Measurements from ENCODE around the gene BRINP3.

BRINP3 gene

GRCh38 chr1:190312763-190313162 is 164.9 kb downstream of the BRINP3 start:
- DNase-seq: no peak

GRCh38 chr1:190303501-190303900 is 174.2 kb downstream of the BRINP3 start:
- no peak for DNase-seq

GRCh38 chr1:190296453-190296852 is 181.2 kb downstream of the BRINP3 start:
- no peak for DNase-seq

- DNase-seq: no peak
These were observed 187.8 kb downstream of the BRINP3 start for GRCh38 chr1:190289897-190290296.

GRCh38 chr1:190286111-190286510 is 191.6 kb downstream of the BRINP3 start:
- DNase-seq: no peak

- no peak for DNase-seq
These were observed 200.6 kb downstream of the BRINP3 start for GRCh38 chr1:190277107-190277506.

GRCh38 chr1:190274721-190275120 is 202.9 kb downstream of the BRINP3 start:
- no peak for DNase-seq

GRCh38 chr1:190273161-190273560 is 204.5 kb downstream of the BRINP3 start:
- no peak for DNase-seq

GRCh38 chr1:190262538-190262937 is 215.1 kb downstream of the BRINP3 start:
- DNase-seq: no peak

GRCh38 chr1:190259424-190259823 is 218.2 kb downstream of the BRINP3 start:
- no peak for DNase-seq

- DNase-seq: no peak
These were observed 219.7 kb downstream of the BRINP3 start for GRCh38 chr1:190258003-190258402.

GRCh38 chr1:190252046-190252445 is 225.6 kb downstream of the BRINP3 start:
- no peak for DNase-seq

- DNase-seq: no peak
These were observed 227.3 kb downstream of the BRINP3 start for GRCh38 chr1:190250368-190250767.

GRCh38 chr1:190244406-190244805 is 233.3 kb downstream of the BRINP3 start:
- DNase-seq: no peak

- no peak for DNase-seq
These were observed 234.6 kb downstream of the BRINP3 start for GRCh38 chr1:190243056-190243455.

GRCh38 chr1:190226006-190226405 is 251.7 kb downstream of the BRINP3 start:
- DNase-seq: no peak

GRCh38 chr1:190212450-190212849 is 265.2 kb downstream of the BRINP3 start:
- no peak for DNase-seq

GRCh38 chr1:190207733-190208132 is 269.9 kb downstream of the BRINP3 start:
- no peak for DNase-seq

GRCh38 chr1:190205713-190206112 is 272.0 kb downstream of the BRINP3 start:
- no peak for DNase-seq

GRCh38 chr1:190196020-190196419 is 281.6 kb downstream of the BRINP3 start:
- no peak for DNase-seq

- no peak for DNase-seq
These were observed 284.1 kb downstream of the BRINP3 start for GRCh38 chr1:190193508-190194115.

- DNase-seq: no peak
These were observed 285.0 kb downstream of the BRINP3 start for GRCh38 chr1:190192627-190193026.

GRCh38 chr1:190183588-190183987 is 294.1 kb downstream of the BRINP3 start:
- DNase-seq: no peak

- DNase-seq: no peak
These were observed 297.8 kb downstream of the BRINP3 start for GRCh38 chr1:190179817-190180216.

- DNase-seq: no peak
These were observed 298.8 kb downstream of the BRINP3 start for GRCh38 chr1:190178827-190179226.

GRCh38 chr1:190177555-190177954 is 300.1 kb downstream of the BRINP3 start:
- no peak for DNase-seq

Measured in CD4-positive, alpha-beta T cell treated with Interleukin-10 for 1 hour (primary cell).